Activated CD8-positive, alpha-beta T cell treated with anti-CD3 and anti-CD28 coated beads, Interleukin-2, amount 10 ng/mL, durations not matched to agents 7 days and 5 days (primary cell): ENCODE results near the gene SLC12A8. TPM values are rescaled to one million over a fixed set of nuclear protein-coding genes. Genes with fewer than 3 reads are reported as not detected.

ENCODE experiments used
- ATAC-seq: fragments of 150-1000 bp; cut with Tn5 transposase; one replicate; pipeline ENCODE4 v1.10.0; 2021; ENCODE audit warnings: moderate library complexity
- CTCF ChIA-PET: fragments of 350-600 bp; sonication (Branson Sonifier 250); formaldehyde crosslinking; loops from one replicate; lab custom pipeline; 2021; ENCODE audit warnings: antibody characterized with exemption; lab: Charles Lee
- POLR2A ChIA-PET: fragments of 350-600 bp; sonication (Branson Sonifier 250); formaldehyde crosslinking; loops from one replicate; lab custom pipeline; 2021; ENCODE audit warnings: antibody characterized with exemption; lab: Charles Lee
- DNase-seq: peaks from one replicate; pipeline ENCODE4 v3.0.0-alpha.2; 2020
- H3K27ac Mint-ChIP-seq: one replicate; pipeline ENCODE4 v1.8.0; 2021; ENCODE audit warnings: mild to moderate bottlenecking, mixed read lengths
- H3K27me3 Mint-ChIP-seq: one replicate; pipeline ENCODE4 v1.8.0; 2021; ENCODE audit warnings: low read depth, mixed read lengths
- H3K36me3 Mint-ChIP-seq: one replicate; pipeline ENCODE4 v1.8.0; 2021; ENCODE audit warnings: low read depth, mixed read lengths
- H3K4me1 Mint-ChIP-seq: one replicate; pipeline ENCODE4 v1.8.0; 2021; ENCODE audit warnings: low read depth, mixed read lengths
- H3K4me3 Mint-ChIP-seq: one replicate; pipeline ENCODE4 v1.8.0; 2021; ENCODE audit warnings: mild to moderate bottlenecking, mixed read lengths
- H3K9me3 Mint-ChIP-seq: one replicate; pipeline ENCODE4 v1.8.0; 2022; ENCODE audit warnings: mixed read lengths; ENCODE audit not compliant: insufficient read depth
- total RNA-seq, 2 experiments: library from RNA; stranded (reverse); gene quantifications; one replicate each; pipeline ENCODE4 v1.2.3, GENCODE V29; 2021

Gene SLC12A8
- total RNA-seq, 2 experiments from 2014 or later: 0.45 to 0.50 TPM

DNA sequence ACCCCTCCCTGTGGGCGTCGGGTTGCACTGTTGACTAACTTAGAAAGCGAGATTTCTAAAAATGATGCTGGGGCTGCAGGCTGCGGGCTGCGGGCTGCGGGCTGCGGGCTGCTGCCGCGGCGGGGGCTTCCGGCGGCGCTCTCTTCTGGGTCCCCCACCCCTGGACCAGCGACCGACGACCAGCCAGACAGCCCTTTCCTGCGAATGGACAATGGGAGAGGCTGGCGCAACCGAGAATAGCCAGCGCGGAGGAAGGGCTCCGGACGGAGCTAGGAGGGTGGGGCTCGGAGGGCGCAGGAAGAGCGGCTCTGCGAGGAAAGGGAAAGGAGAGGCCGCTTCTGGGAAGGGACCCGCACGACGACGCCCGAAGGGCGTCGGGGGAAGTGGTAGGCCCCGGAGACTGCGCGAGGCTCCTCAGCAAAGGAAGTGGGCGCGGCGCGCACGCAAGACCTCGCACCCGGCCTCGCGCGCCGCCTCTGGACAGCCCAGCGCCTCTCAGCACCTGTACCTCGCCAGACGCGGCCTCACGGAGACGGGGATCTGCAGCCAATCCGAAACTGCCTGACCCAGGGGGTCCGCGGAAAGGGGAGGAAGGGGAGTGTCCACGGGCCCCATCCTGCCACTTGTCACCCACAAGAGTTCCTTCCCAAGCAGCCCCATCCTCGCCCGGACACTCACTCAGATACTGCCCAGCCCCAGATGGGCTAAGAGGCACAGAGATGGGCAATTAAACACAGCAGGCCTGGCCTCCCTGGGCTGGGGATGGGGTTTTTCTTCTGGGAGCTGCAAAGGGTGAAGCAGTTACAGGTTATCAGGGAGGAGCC lies 70.7 kb downstream of the SLC12A8 start:
- Mint-ChIP-seq H3K9me3 (peaks cover 3% of the 10 kb centered on the region), H3K27ac (peak overlapping the region; percentile 97), H3K36me3 (peaks cover 8% of the 10 kb centered on the region), H3K4me3 (peak overlapping the region; percentile 74), H3K27me3 (peaks cover 10% of the 10 kb centered on the region), H3K4me1 (peaks cover 73% of the 10 kb centered on the region)
- DNase-seq: peak; percentile 90
- ChIA-PET CTCF (interaction anchor here (1.0 to 3.2 kb wide), 7 partner anchors 8 to 89 kb away, joined by 3 to 16 read pairs (median 8); no protein-coding TSS in a partner anchor), POLR2A (interaction anchor here (0.6 kb wide), 1 partner anchor 82 kb away, joined by 3 read pairs; no protein-coding TSS in a partner anchor)
- ATAC-seq: peak; percentile 87

- CTCF ChIA-PET: interaction anchor here (0.8 to 3.2 kb wide), 8 partner anchors 9 to 206 kb away, joined by 3 to 16 read pairs (median 4); partner anchors contain the start of gene MUC13
- Mint-ChIP-seq H3K27ac (peak overlapping the region; percentile 97), H3K9me3 (peaks cover 3% of the 10 kb centered on the region)
These were observed 71.5 kb downstream of the SLC12A8 start for GRCh38 chr3:125140818-125141595.

DNA sequence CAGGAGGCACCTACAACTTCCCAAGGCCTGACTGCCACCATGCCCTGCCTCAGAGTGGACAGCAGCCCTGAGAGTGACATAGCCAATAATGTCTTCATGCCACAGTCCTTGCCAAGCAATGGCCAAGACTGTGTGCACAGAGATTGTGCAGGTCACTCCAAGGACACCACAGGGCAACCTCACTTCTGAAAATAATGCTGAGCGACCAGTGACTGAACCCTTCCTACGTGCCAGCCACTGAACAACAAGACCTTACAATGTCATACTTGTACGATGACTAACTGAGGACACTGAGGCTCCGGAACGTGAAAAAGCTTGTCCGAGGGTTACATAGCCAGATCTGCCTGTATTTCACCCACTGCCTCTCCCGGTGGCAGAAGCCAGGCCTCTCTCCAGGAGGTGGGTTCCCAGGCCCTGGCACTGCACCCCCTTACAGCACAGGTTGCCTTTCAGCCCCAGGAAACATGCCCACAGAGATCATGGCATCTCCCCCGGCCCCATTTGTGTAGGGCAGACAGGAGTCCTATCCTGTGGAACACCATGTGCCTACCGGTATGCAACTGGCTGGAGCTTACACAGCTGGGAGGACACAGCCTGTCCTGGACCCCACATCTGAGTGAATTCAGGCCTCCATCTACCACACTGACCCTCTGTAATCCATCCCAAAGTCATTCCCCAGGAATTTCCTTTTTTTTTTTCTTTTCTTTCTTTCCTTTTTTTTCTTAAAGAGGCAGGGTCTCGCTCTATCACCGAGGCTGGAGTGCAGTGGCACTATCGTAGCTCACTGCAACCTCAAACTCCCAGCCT lies 72.3 kb downstream of the SLC12A8 start:
- ATAC-seq (no peak), DNase-seq (no peak)
- Mint-ChIP-seq H3K27ac (peak overlapping the region; percentile 97), H3K9me3 (peaks cover 3% of the 10 kb centered on the region), H3K27me3 (peaks cover 15% of the 10 kb centered on the region), H3K4me3 (no peak overlapping the region), H3K4me1 (peaks cover 81% of the 10 kb centered on the region), H3K36me3 (peaks cover 10% of the 10 kb centered on the region)
- ChIA-PET POLR2A (no interaction called here), CTCF (interaction anchor here (0.8 to 3.2 kb wide), 6 partner anchors 8 to 205 kb away, joined by 3 to 16 read pairs (median 4); partner anchors contain the start of gene MUC13)

More at GRCh38 chr3:125140818-125141595, 71.5 kb downstream of the SLC12A8 start:
- Mint-ChIP-seq H3K36me3 (peaks cover 10% of the 10 kb centered on the region), H3K4me1 (peaks cover 75% of the 10 kb centered on the region), H3K4me3 (peak overlapping the region; percentile 74), H3K27me3 (peaks cover 15% of the 10 kb centered on the region)
- ATAC-seq (peak; percentile 29), DNase-seq (no peak)
- POLR2A ChIA-PET: no interaction called here

GRCh38 chr3:125139386-125139785 lies 73.2 kb downstream of the SLC12A8 start:
- ATAC-seq (no peak), DNase-seq (no peak)
- H3K36me3 Mint-ChIP-seq: peaks cover 8% of the 10 kb centered on the region
- peaks cover 78% of the 10 kb centered on the region for H3K4me1 Mint-ChIP-seq
- H3K9me3 Mint-ChIP-seq: peaks cover 3% of the 10 kb centered on the region
- H3K27ac Mint-ChIP-seq: peak overlapping the region; percentile 8
- POLR2A ChIA-PET: no interaction called here
- H3K27me3 Mint-ChIP-seq: peaks cover 16% of the 10 kb centered on the region
- no peak overlapping the region for H3K4me3 Mint-ChIP-seq
- CTCF ChIA-PET: no interaction called here

DNA sequence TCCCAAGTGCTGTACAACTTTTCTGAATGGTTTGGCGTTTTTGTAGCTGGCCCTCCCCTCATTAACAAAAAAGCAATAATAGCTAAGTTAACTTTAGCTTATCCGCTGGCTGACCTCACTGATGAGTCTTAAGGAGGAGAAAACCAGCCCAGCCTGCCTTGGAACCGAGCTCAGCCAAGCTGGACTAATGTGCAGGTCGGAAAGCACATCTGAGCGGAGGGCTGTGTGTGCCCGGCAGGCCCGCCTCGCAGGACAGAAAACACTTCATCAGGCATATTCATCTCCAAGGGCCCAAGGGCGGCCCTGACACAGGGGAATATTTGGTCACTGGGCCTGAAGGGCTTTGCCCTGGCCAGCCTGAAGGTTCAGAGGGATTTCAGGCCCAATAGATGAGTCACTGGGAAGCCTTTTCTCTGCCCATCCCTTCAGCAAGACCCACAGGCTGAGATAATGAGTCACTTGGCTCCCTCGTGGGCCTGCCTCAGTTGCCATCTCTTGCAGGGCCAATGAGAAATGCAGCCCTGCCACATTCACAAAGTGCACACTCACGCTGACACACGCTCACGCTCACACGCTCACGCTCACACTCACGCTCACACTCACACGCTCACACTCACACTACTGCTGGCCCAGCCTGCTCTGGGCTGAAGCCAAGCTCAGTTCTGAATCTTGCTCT lies 75.1 kb downstream of the SLC12A8 start:
- H3K4me1 Mint-ChIP-seq: peaks cover 70% of the 10 kb centered on the region
- ATAC-seq (no peak), DNase-seq (no peak)
- ChIA-PET CTCF (no interaction called here), POLR2A (interaction anchor here (0.5 kb wide), 1 partner anchor 19 kb away, joined by 3 read pairs; no protein-coding TSS in a partner anchor)
- peaks cover 3% of the 10 kb centered on the region for H3K9me3 Mint-ChIP-seq
- no peak overlapping the region for H3K27ac Mint-ChIP-seq
- H3K27me3 Mint-ChIP-seq: peaks cover 19% of the 10 kb centered on the region
- H3K36me3 Mint-ChIP-seq: peaks cover 10% of the 10 kb centered on the region
- no peak overlapping the region for H3K4me3 Mint-ChIP-seq

DNA sequence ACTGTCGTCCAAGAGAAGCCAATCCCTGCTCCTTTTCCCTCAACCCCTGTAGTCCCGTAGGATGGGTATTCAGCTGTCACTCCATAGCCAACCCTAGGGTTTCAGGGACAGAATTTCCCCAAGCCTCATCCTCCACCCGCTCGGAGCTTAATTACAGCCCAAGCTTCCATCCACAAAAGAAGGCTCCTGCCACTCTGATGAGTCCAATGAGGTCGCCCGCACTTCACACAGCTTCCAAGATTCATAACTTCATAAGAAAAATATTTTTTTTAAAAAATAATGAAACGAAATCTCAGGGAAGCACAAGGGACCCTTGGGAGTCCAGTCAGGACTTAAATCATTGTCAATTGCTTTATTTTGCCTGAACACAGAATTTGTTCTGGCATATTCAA lies 75.6 kb downstream of the SLC12A8 start:
- Mint-ChIP-seq H3K4me3 (no peak overlapping the region), H3K4me1 (peaks cover 69% of the 10 kb centered on the region), H3K36me3 (peaks cover 10% of the 10 kb centered on the region), H3K27ac (no peak overlapping the region), H3K27me3 (peaks cover 19% of the 10 kb centered on the region), H3K9me3 (peaks cover 3% of the 10 kb centered on the region)
- no peak for DNase-seq
- ATAC-seq: no peak
- ChIA-PET CTCF (no interaction called here), POLR2A (interaction anchor here (0.5 kb wide), 1 partner anchor 18 kb away, joined by 3 read pairs; no protein-coding TSS in a partner anchor)

- no peak for ATAC-seq
- Mint-ChIP-seq H3K36me3 (peaks cover 8% of the 10 kb centered on the region), H3K9me3 (peaks cover 3% of the 10 kb centered on the region), H3K4me1 (peaks cover 64% of the 10 kb centered on the region), H3K27me3 (peaks cover 19% of the 10 kb centered on the region), H3K27ac (peak overlapping the region; percentile 27), H3K4me3 (no peak overlapping the region)
- no peak for DNase-seq
- ChIA-PET POLR2A (no interaction called here), CTCF (interaction anchor here (0.7 kb wide), 1 partner anchor 11 kb away, joined by 3 read pairs; no protein-coding TSS in a partner anchor)
These were observed 76.0 kb downstream of the SLC12A8 start for GRCh38 chr3:125136515-125136914.

DNA sequence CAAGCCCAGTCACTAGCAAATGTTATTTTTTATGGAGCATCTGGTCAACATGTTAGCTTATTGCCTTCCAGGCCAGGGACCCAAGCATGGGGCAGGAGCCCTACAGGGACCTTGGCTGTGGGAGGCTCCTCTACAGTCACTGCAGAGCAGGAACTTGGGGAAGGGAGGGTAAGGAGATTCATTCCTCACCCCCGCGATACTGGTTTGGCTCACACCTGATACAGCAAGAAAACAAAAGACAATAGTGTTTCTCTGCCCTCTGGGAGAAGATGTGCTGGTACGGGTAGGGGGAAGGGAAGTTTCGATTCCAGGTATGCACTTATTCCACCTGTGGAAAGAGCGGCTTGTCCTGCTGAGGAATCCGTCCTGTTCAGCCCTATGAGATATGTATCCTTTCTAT lies 77.6 kb downstream of the SLC12A8 start:
- ChIA-PET CTCF (no interaction called here), POLR2A (no interaction called here)
- Mint-ChIP-seq H3K36me3 (peaks cover 5% of the 10 kb centered on the region), H3K27me3 (peaks cover 19% of the 10 kb centered on the region), H3K4me1 (peaks cover 60% of the 10 kb centered on the region), H3K4me3 (no peak overlapping the region), H3K9me3 (no peaks in the 10 kb centered on the region), H3K27ac (no peak overlapping the region)
- DNase-seq (no peak), ATAC-seq (no peak)

DNA sequence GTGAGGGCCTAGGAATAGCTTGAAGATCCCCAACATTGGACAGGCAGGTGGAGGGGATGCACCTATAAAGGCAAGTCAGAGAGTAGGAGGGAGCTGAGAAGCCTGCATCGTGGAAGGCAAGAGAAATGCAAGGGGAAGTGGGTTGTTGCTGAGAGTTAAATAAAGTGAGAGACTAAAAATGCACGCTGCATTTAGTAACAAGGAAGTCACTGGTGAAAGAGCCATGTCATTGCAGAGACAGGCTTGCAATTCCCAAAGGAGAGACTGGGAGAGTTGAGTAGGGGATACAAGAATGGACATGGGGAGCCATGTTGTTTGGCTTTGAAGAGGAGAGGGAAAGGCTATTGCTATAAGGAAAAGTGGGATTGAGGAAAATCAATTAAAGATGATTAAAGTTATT lies 79.7 kb downstream of the SLC12A8 start:
- no peak for ATAC-seq
- DNase-seq: no peak
- Mint-ChIP-seq H3K4me1 (peaks cover 62% of the 10 kb centered on the region), H3K36me3 (peaks cover 7% of the 10 kb centered on the region), H3K9me3 (no peaks in the 10 kb centered on the region), H3K27me3 (peaks cover 16% of the 10 kb centered on the region), H3K27ac (peak overlapping the region; percentile 48), H3K4me3 (no peak overlapping the region)
- ChIA-PET POLR2A (interaction anchor here (0.6 kb wide), 2 partner anchors 166 to 238 kb away, joined by 3 read pairs; no protein-coding TSS in a partner anchor), CTCF (interaction anchor here (0.7 to 0.9 kb wide), 3 partner anchors 8 to 80 kb away, joined by 3 read pairs; no protein-coding TSS in a partner anchor)

DNA sequence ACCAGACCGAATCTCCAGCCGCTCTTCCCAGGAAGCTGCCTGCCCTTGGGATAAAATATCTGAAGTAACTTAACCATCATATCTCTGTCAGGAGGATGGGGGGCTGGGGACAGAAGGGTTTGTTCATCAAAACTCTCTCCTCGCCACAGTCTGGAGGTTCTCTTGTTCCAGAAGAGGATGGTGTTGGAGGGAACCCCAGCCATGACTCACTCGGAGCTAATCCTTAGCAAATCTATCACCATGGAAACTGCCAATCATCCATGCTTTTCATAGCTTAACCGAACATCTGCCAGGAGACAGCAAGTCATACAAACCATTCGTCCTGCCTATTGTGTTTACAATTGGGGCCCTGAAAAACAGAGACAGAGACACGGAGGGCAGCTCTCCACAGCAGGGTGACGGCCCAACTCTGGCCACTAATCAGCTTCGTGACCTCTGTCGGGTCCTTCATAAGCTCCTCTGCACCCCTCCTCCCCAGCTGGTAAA lies 83.0 kb downstream of the SLC12A8 start:
- Mint-ChIP-seq H3K9me3 (no peaks in the 10 kb centered on the region), H3K4me3 (no peak overlapping the region), H3K27me3 (peaks cover 4% of the 10 kb centered on the region), H3K36me3 (peaks cover 4% of the 10 kb centered on the region), H3K27ac (peak overlapping the region; percentile 57), H3K4me1 (peaks cover 66% of the 10 kb centered on the region)
- ChIA-PET CTCF (interaction anchor here (0.9 to 2.6 kb wide), 3 partner anchors 13 to 105 kb away, joined by 3 to 8 read pairs (median 3); no protein-coding TSS in a partner anchor), POLR2A (interaction anchor here (0.9 kb wide), 1 partner anchor 10 kb away, joined by 3 read pairs; no protein-coding TSS in a partner anchor)
- no peak for DNase-seq
- ATAC-seq: no peak
